Astrocyte (in vitro differentiated cells and primary cell): ENCODE data around the gene PALM3.

ENCODE experiments used
- EZH2 ChIP-seq: IDR thresholded peaks from 2 replicates; pipeline ENCODE4 v1.6.1; 2012; ENCODE audit warnings: mild to moderate bottlenecking, low read length, inconsistent platforms; ENCODE audit not compliant: insufficient read depth
- TF ChIP-seq, protein P1 (sequence below): IDR thresholded peaks from 2 replicates; pipeline ENCODE4 v1.5.1; 2011; ENCODE audit warnings: low read depth, mild to moderate bottlenecking, inconsistent platforms, low read length, moderate library complexity; ENCODE audit not compliant: insufficient read depth

DNA sequence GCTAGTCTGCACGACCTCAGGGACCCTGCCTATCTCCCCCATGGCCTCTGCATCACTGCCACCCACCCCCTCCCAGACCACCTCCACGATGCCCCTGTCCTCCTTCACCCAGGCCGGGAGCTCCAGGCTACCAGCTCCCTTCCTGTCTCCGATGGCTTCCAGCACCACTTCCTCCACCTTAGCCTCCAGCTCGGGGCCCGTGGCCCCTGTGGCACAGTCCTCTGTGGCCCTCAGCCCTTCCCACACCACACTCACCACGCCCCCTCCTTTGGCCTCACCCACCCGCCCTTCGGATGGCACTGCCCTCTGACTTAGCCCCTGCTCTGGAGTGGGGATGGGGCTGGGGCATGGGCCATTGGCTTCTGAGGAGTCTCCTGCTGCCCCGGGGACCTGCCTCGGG is 7.2 kb downstream of the PALM3 start:
- no peak for TF ChIP-seq EZH2
- TF ChIP-seq, protein P1, sequence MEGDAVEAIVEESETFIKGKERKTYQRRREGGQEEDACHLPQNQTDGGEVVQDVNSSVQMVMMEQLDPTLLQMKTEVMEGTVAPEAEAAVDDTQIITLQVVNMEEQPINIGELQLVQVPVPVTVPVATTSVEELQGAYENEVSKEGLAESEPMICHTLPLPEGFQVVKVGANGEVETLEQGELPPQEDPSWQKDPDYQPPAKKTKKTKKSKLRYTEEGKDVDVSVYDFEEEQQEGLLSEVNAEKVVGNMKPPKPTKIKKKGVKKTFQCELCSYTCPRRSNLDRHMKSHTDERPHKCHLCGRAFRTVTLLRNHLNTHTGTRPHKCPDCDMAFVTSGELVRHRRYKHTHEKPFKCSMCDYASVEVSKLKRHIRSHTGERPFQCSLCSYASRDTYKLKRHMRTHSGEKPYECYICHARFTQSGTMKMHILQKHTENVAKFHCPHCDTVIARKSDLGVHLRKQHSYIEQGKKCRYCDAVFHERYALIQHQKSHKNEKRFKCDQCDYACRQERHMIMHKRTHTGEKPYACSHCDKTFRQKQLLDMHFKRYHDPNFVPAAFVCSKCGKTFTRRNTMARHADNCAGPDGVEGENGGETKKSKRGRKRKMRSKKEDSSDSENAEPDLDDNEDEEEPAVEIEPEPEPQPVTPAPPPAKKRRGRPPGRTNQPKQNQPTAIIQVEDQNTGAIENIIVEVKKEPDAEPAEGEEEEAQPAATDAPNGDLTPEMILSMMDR = no peak
